TTC549 (cell line): Measurements from ENCODE around the gene PARD3B.

ENCODE experiments used
- FAIRE-seq: peaks from 2 replicates; lab custom pipeline; 2012; peaks lifted over from hg19 to GRCh38; lab: Jason Lieb, UNC

Gene PARD3B

GRCh38 chr2:204590063-204590462, 44.8 kb downstream of the PARD3B start:
- no peak for FAIRE-seq

- FAIRE-seq, result no peak
These were observed 46.0 kb downstream of the PARD3B start for GRCh38 chr2:204591225-204591624.

- FAIRE-seq, result no peak
These were observed 58.8 kb downstream of the PARD3B start for GRCh38 chr2:204604061-204604460.

GRCh38 chr2:204608237-204608939, 63.1 kb downstream of the PARD3B start:
- FAIRE-seq, result no peak

GRCh38 chr2:204611017-204611631, 65.8 kb downstream of the PARD3B start:
- FAIRE-seq, result no peak

- FAIRE-seq, result no peak
These were observed 66.5 kb downstream of the PARD3B start for GRCh38 chr2:204611764-204612163.

- no peak for FAIRE-seq
These were observed 68.4 kb downstream of the PARD3B start for GRCh38 chr2:204613635-204614034.

GRCh38 chr2:204615456-204615855, 70.2 kb downstream of the PARD3B start:
- no peak for FAIRE-seq

- FAIRE-seq, result no peak
These were observed 79.9 kb downstream of the PARD3B start for GRCh38 chr2:204625135-204625534.

- FAIRE-seq, result no peak
These were observed 83.8 kb downstream of the PARD3B start for GRCh38 chr2:204628926-204629712.

- FAIRE-seq, result no peak
These were observed 87.1 kb downstream of the PARD3B start for GRCh38 chr2:204632410-204632809.

- no peak for FAIRE-seq
These were observed 89.3 kb downstream of the PARD3B start for GRCh38 chr2:204634564-204634963.

GRCh38 chr2:204635478-204635877, 90.2 kb downstream of the PARD3B start:
- FAIRE-seq, result no peak

- no peak for FAIRE-seq
These were observed 93.4 kb downstream of the PARD3B start for GRCh38 chr2:204638471-204639194.

- FAIRE-seq, result no peak
These were observed 98.1 kb downstream of the PARD3B start for GRCh38 chr2:204643326-204643725.

- FAIRE-seq, result no peak
These were observed 99.9 kb downstream of the PARD3B start for GRCh38 chr2:204645018-204645773.

- no peak for FAIRE-seq
These were observed 102.4 kb downstream of the PARD3B start for GRCh38 chr2:204647626-204648025.

- no peak for FAIRE-seq
These were observed 105.3 kb downstream of the PARD3B start for GRCh38 chr2:204650611-204651010.

- no peak for FAIRE-seq
These were observed 106.8 kb downstream of the PARD3B start for GRCh38 chr2:204652063-204652462.

- FAIRE-seq, result no peak
These were observed 109.4 kb downstream of the PARD3B start for GRCh38 chr2:204654669-204655068.

GRCh38 chr2:204655101-204655500, 109.8 kb downstream of the PARD3B start:
- no peak for FAIRE-seq

- FAIRE-seq, result no peak
These were observed 110.4 kb downstream of the PARD3B start for GRCh38 chr2:204655626-204656025.
